H1 (cell line): ENCODE results near the gene DNM1L. TPM values are rescaled to one million over a fixed set of nuclear protein-coding genes. Genes with fewer than 3 reads are reported as not detected.

Experiments
- CTCF ChIA-PET: fragments of 300-600 bp; sonication (Branson Sonifier 250); formaldehyde crosslinking; loops from one replicate; lab custom pipeline; 2021; ENCODE audit not compliant: partially characterized antibody; lab: Charles Lee
- POLR2A ChIA-PET: fragments of 300-600 bp; sonication (Branson Sonifier 250); formaldehyde crosslinking; loops from one replicate; lab custom pipeline; 2021; ENCODE audit warnings: inconsistent platforms; ENCODE audit not compliant: partially characterized antibody; lab: Charles Lee
- DNase-seq, 2 experiments: peaks; one replicate each; pipeline versions ENCODE4 v3.0.0 to v3.0.0-alpha.2; 2010 to 2022; ENCODE audit warnings: low spot score in 2 of 2, low read depth in 1 of 2, mixed read lengths in 1 of 2
- FAIRE-seq: peaks from 2 replicates; lab custom pipeline; 2011; peaks lifted over from hg19 to GRCh38; lab: Jason Lieb, UNC
- H2AFZ ChIP-seq: 2 replicates; pipeline ENCODE4 v1.8.1; 2012; ENCODE audit warnings: low read length, inconsistent platforms
- H2AK5ac ChIP-seq: 2 replicates; pipeline ENCODE4 v1.6.1; 2013; ENCODE audit warnings: low read depth, low read length
- H2BK120ac ChIP-seq: replicated peaks from 2 replicates; pipeline ENCODE3; 2013; ENCODE audit warnings: low read depth, low read length, inconsistent platforms
- H2BK12ac ChIP-seq: 2 replicates; pipeline ENCODE4 v1.6.1; 2013; ENCODE audit warnings: low read depth, low read length
- H2BK15ac ChIP-seq: 2 replicates; pipeline ENCODE4 v1.6.1; 2013; ENCODE audit warnings: low read length
- H2BK20ac ChIP-seq: 2 replicates; pipeline ENCODE4 v1.6.1; 2013; ENCODE audit warnings: low read length
- H2BK5ac ChIP-seq: 2 replicates; pipeline ENCODE4 v1.6.1; 2013; ENCODE audit warnings: low read depth, low read length
- H3K14ac ChIP-seq: 2 replicates; pipeline ENCODE4 v1.6.1; 2013; ENCODE audit warnings: inconsistent platforms; ENCODE audit not compliant: insufficient read length
- H3K18ac ChIP-seq: 2 replicates; pipeline ENCODE4 v1.6.1; 2013; ENCODE audit warnings: low read length; ENCODE audit errors: extremely low read depth
- H3K23ac ChIP-seq: 2 replicates; pipeline ENCODE4 v1.6.1; 2013; ENCODE audit warnings: inconsistent platforms; ENCODE audit not compliant: insufficient read length
- H3K23me2 ChIP-seq: 2 replicates; pipeline ENCODE4 v1.6.1; 2013; ENCODE audit warnings: low read depth, low read length
- H3K27ac ChIP-seq: 2 replicates; pipeline ENCODE4 v1.6.1; 2011; ENCODE audit warnings: low read depth, low read length, inconsistent platforms
- H3K27me3 ChIP-seq, 4 experiments: replicated peaks in 1 of 4; 1 replicate in 1 of 4; 2 replicates in 3 of 4; pipeline versions ENCODE4 v1.6.1 to v1.8.1; 2011 to 2013; ENCODE audit warnings: low read length in 3 of 4, mild to moderate bottlenecking in 3 of 4, inconsistent platforms in 2 of 4, mixed read lengths in 2 of 4, moderate library complexity in 1 of 4; ENCODE audit not compliant: control insufficient read depth in 3 of 4, insufficient read depth in 3 of 4; ENCODE audit errors: extremely low read depth in 1 of 4
- H3K36me3 ChIP-seq, 4 experiments: 2 replicates each; pipeline versions ENCODE4 v1.6.1 to v1.8.1; 2011 to 2013; ENCODE audit warnings: mild to moderate bottlenecking in 4 of 4, low read length in 3 of 4, moderate library complexity in 2 of 4, control low read depth in 1 of 4, inconsistent platforms in 1 of 4; ENCODE audit not compliant: insufficient read depth in 4 of 4, control insufficient read depth in 2 of 4
- H3K4ac ChIP-seq: replicated peaks from 2 replicates; pipeline ENCODE3; 2013; ENCODE audit warnings: low read length, low read depth, mixed read lengths, inconsistent platforms; ENCODE audit not compliant: insufficient read length
- H3K4me1 ChIP-seq, 4 experiments: replicated peaks in 1 of 4; 1 replicate in 1 of 4; 2 replicates in 3 of 4; pipeline versions ENCODE4 v1.6.1 to v1.8.1; 2011 to 2013; ENCODE audit warnings: low read length in 3 of 4, inconsistent platforms in 2 of 4, mixed read lengths in 1 of 4; ENCODE audit not compliant: insufficient read depth in 4 of 4, control insufficient read depth in 3 of 4
- H3K4me2 ChIP-seq, 2 experiments: 2 replicates each; pipeline versions ENCODE4 v1.6.1 to v1.8.1; 2011 to 2013; ENCODE audit warnings: low read depth in 2 of 2, low read length in 2 of 2, control low read depth in 1 of 2, inconsistent platforms in 1 of 2, mild to moderate bottlenecking in 1 of 2; ENCODE audit not compliant: insufficient read depth in 1 of 2
- H3K4me3 ChIP-seq, 4 experiments: fragments of 200-600, 300-600 bp in 1 of 4; sonication (generic), shearing (Covaris generic), sonication (Bioruptor Twin) in 1 of 4; 2 replicates each; pipeline versions ENCODE4 v1.5.1 to v1.8.1; 2011 to 2016; ENCODE audit warnings: low read length in 4 of 4, low read depth in 3 of 4, control low read depth in 2 of 4, inconsistent platforms in 2 of 4, mild to moderate bottlenecking in 2 of 4, mixed read lengths in 1 of 4, moderate library complexity in 1 of 4; ENCODE audit not compliant: insufficient read depth in 2 of 4; ENCODE audit errors: extremely low read depth in 1 of 4
- H3K56ac ChIP-seq: replicated peaks from 2 replicates; pipeline ENCODE3; 2013; ENCODE audit warnings: low read depth, mild to moderate bottlenecking, mixed read lengths, low read length, inconsistent platforms; ENCODE audit not compliant: insufficient read length
- H3K79me1 ChIP-seq: 2 replicates; pipeline ENCODE4 v1.6.1; 2013; ENCODE audit warnings: low read depth, low read length, control low read depth
- H3K79me2 ChIP-seq, 2 experiments: 2 replicates each; pipeline versions ENCODE4 v1.6.1 to v1.8.1; 2012 to 2013; ENCODE audit warnings: low read length in 2 of 2, mild to moderate bottlenecking in 2 of 2, inconsistent platforms in 1 of 2; ENCODE audit not compliant: insufficient read depth in 2 of 2, control insufficient read depth in 1 of 2
- H3K9ac ChIP-seq, 4 experiments: replicated peaks in 1 of 4; 1 replicate in 1 of 4; 2 replicates in 3 of 4; pipeline versions ENCODE4 v1.6.1 to v1.8.1; 2011 to 2013; ENCODE audit warnings: low read depth in 3 of 4, low read length in 3 of 4, control low read depth in 2 of 4, mild to moderate bottlenecking in 2 of 4, moderate library complexity in 2 of 4, inconsistent platforms in 1 of 4; ENCODE audit errors: extremely low read depth in 1 of 4
- H3K9me3 ChIP-seq, 2 experiments: 2 replicates each; pipeline versions ENCODE4 v1.6.1 to v1.8.1; 2012 to 2013; ENCODE audit warnings: mild to moderate bottlenecking in 2 of 2, moderate library complexity in 2 of 2, control low read depth in 1 of 2, inconsistent platforms in 1 of 2, low read depth in 1 of 2, low read length in 1 of 2, mixed read lengths in 1 of 2; ENCODE audit not compliant: insufficient read depth in 2 of 2
- H4K20me1 ChIP-seq, 2 experiments: replicated peaks in 1 of 2; 2 replicates each; pipeline versions ENCODE3 to v1.8.1; 2011 to 2013; ENCODE audit warnings: inconsistent platforms in 2 of 2, low read length in 2 of 2, mild to moderate bottlenecking in 1 of 2; ENCODE audit not compliant: insufficient read depth in 2 of 2, control insufficient read depth in 1 of 2
- H4K5ac ChIP-seq: 2 replicates; pipeline ENCODE4 v1.6.1; 2013; ENCODE audit warnings: low read length, low read depth, mixed read lengths, inconsistent platforms; ENCODE audit not compliant: insufficient read length
- H4K8ac ChIP-seq: 2 replicates; pipeline ENCODE4 v1.8.0; 2013; ENCODE audit warnings: mild to moderate bottlenecking, moderate library complexity, low read length, inconsistent platforms; ENCODE audit not compliant: insufficient read depth; ENCODE audit errors: extremely low read depth
- H4K91ac ChIP-seq: replicated peaks from 2 replicates; pipeline ENCODE3; 2013; ENCODE audit warnings: low read length, mixed read lengths, inconsistent platforms; ENCODE audit not compliant: insufficient read length
- BCL11A ChIP-seq, 2 experiments: IDR thresholded peaks; one replicate each; pipeline ENCODE4 v1.6.1; 2011; ENCODE audit warnings: low read depth in 2 of 2, low read length in 2 of 2, mild to moderate bottlenecking in 2 of 2
- CBX5 ChIP-seq: fragments of 300-800, 300-1000 bp; sonication (generic); IDR thresholded peaks from 2 replicates; pipeline ENCODE4 v1.7.1; 2016; ENCODE audit warnings: antibody characterized with exemption, low read length, low read depth
- EZH2 ChIP-seq: fragments of 200-600 bp; sonication (generic); IDR thresholded peaks from 2 replicates; pipeline ENCODE4 v1.7.1; 2012; ENCODE audit warnings: low read depth, mild to moderate bottlenecking, moderate library complexity, low read length, inconsistent platforms; ENCODE audit not compliant: severe bottlenecking
- HDAC2 ChIP-seq, 2 experiments: fragments of 300-600 bp in 1 of 2; sonication (generic) in 1 of 2; IDR thresholded peaks; 2 replicates each; pipeline ENCODE4 v1.6.1; 2011 to 2012; ENCODE audit warnings: low read depth in 2 of 2, low read length in 2 of 2, mild to moderate bottlenecking in 2 of 2, moderate library complexity in 2 of 2, borderline replicate concordance in 1 of 2, inconsistent platforms in 1 of 2
- JUN ChIP-seq: IDR thresholded peaks from 2 replicates; pipeline ENCODE4 v1.6.1; 2011; ENCODE audit warnings: low read depth, mild to moderate bottlenecking, improper control_type of control experiment, low read length
- KDM4A ChIP-seq: IDR thresholded peaks from one replicate; pipeline ENCODE4 v1.7.1; 2012; ENCODE audit warnings: low read depth, mild to moderate bottlenecking, moderate library complexity, low read length, inconsistent platforms; ENCODE audit not compliant: severe bottlenecking
- RAD21 ChIP-seq, 2 experiments: IDR thresholded peaks in 1 of 2; conservative IDR thresholded peaks in 1 of 2; 2 replicates each; pipeline ENCODE4 v1.6.1; 2011; ENCODE audit warnings: low read depth in 2 of 2, low read length in 2 of 2, improper control_type of control experiment in 1 of 2, inconsistent platforms in 1 of 2, mild to moderate bottlenecking in 1 of 2, moderate library complexity in 1 of 2
- RBBP5 ChIP-seq: IDR thresholded peaks from 2 replicates; pipeline ENCODE4 v1.7.1; 2012; ENCODE audit warnings: low read depth, mild to moderate bottlenecking, inconsistent platforms, low read length, moderate library complexity, borderline replicate concordance
- RFX5 ChIP-seq: IDR thresholded peaks from 2 replicates; pipeline ENCODE4 v1.6.1; 2011; ENCODE audit warnings: low read depth, low read length, improper control_type of control experiment, borderline replicate concordance
- SRF ChIP-seq: IDR thresholded peaks from 2 replicates; pipeline ENCODE4 v1.6.1; 2011; ENCODE audit warnings: mild to moderate bottlenecking, low read depth, low read length, moderate library complexity
- TAF7 ChIP-seq: optimal IDR thresholded peaks from 2 replicates; pipeline ENCODE3; 2011; ENCODE audit warnings: low read depth, mild to moderate bottlenecking, inconsistent platforms, low read length, moderate library complexity, borderline replicate concordance
- WGBS, 2 experiments: shearing (Covaris generic) in 1 of 2; methylation state at CpG; one replicate each; pipeline versions ENCODE4 v1.1.6 to v1.1.7; 2013 to 2015; ENCODE audit warnings: low lambda C conversion rate in 2 of 2, mixed read lengths in 2 of 2, inconsistent platforms in 1 of 2, low coverage in 1 of 2, missing lambda C conversion rate in 1 of 2; ENCODE audit not compliant: insufficient replicate concordance in 2 of 2, insufficient coverage in 1 of 2, insufficient read length in 1 of 2; ENCODE audit errors: extremely low coverage in 1 of 2, missing lambda C conversion rate in 1 of 2; 5-methylcytosine and 5-hydroxymethylcytosine counted together
- polyA plus RNA-seq, 7 experiments: library from polyadenylated mRNA; depleted of rRNA in 3 of 7; stranded (reverse) in 5 of 7; unstranded in 2 of 7; fragments of >200 nt in 5 of 7; fragments of 200-250 nt in 2 of 7; gene quantifications; 1 replicate in 5 of 7; 2 replicates in 1 of 7; 4 replicates in 1 of 7; pipeline versions ENCODE4 v1.2.1 to v1.2.3, GENCODE V29; 2011 to 2013; ENCODE audit warnings: missing spikeins in 2 of 7, mixed read lengths in 2 of 7
- total RNA-seq: library from RNA; stranded (reverse); fragmentation: NEBNext Ultra II Directional; extraction: Animal tissue kit (Norgen Biotek cat#: 25700); gene quantifications from 2 replicates; pipeline ENCODE4 v1.2.1, GENCODE V29; 2021
- TF ChIP-seq, protein P1 (sequence below): IDR thresholded peaks from 2 replicates; pipeline ENCODE4 v1.6.1; 2012; ENCODE audit warnings: inconsistent platforms

The DNM1L gene
- total and polyA plus RNA-seq, 2 of the 8 experiments (the other 6 are each of a cell fraction or from before 2014, with no cell fraction given): 23.7 to 93.9 TPM

DNA sequence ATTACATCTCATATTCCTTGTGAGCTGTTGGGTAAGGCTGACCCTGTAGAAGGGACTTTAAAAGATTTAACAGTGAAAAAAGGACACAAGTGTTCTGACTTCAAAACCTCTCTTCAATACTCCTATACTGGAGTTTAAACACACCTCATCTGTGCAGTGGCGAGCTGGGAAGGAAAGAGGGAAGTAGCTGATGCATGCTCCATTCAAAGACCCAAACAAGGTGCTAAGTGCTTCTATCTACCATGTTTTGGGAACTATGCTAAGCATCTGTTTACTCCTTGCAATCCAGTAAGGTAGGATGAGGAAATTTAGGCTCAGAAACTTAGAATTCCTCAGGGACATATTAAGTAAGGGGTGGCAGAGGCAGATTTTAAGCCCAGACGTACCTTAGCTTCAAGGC lies 16.4 kb upstream of the DNM1L start:
- Histone ChIP-seq H3K9ac (no peak overlapping the region), H2BK15ac (no peak overlapping the region), H2BK5ac (no peak overlapping the region), H2BK12ac (no peak overlapping the region), H2AFZ (0 out of 2 replicates have a peak overlapping the region, but pooled peaks have one; percentile 59), H2BK20ac (no peak overlapping the region), H4K8ac (no peak overlapping the region), H4K91ac (no peak overlapping the region), H3K4me1 (peaks cover 0 to 3% (median under 1%) of the 10 kb centered on the region in 4 experiments; a peak in 3 of 7 replicates), H3K27ac (no peak overlapping the region), H3K36me3 (no peaks in the 10 kb centered on the region), H3K4me3 (no peak overlapping the region), H3K4ac (no peak overlapping the region), H4K5ac (no peak overlapping the region), H2AK5ac (no peak overlapping the region), H3K14ac (no peak overlapping the region), H3K23me2 (no peaks in the 10 kb centered on the region; the same call in 1 of the 2 replicates), H3K9me3 (no peaks in the 10 kb centered on the region), H3K79me2 (no peaks in the 10 kb centered on the region), H3K27me3 (0 out of 7 replicates have a peak, but pooled peaks cover 0 to 1% (median 0%) of the 10 kb centered on the region in 4 experiments), H3K18ac (no peak overlapping the region), H4K20me1 (no peaks in the 10 kb centered on the region), H3K56ac (no peak overlapping the region), H2BK120ac (no peak overlapping the region), H3K4me2 (no peak overlapping the region), H3K23ac (no peak overlapping the region), H3K79me1 (no peaks in the 10 kb centered on the region)
- no peak for FAIRE-seq
- ChIA-PET CTCF (interaction anchor here (0.5 to 3.5 kb wide), 2 partner anchors 9 to 1009 kb away, joined by 3 to 18 read pairs; no protein-coding TSS in a partner anchor), POLR2A (interaction anchor here (1.2 kb wide), 1 partner anchor 235 kb away, joined by 3 read pairs; no protein-coding TSS in a partner anchor)
- 93% methylated on average over 2 of the region's 2 CpGs; no CpG with 5 or more reads in 1 of the 2 experiments for WGBS, 2 experiments
- no peak for DNase-seq
- TF ChIP-seq KDM4A (no peak), TAF7 (no peak), RBBP5 (no peak), CBX5 (no peak), EZH2 (no peak), JUN (no peak), RFX5 (no peak), SRF (no peak), RAD21 (IDR thresholded peaks at IDR 0.05 in 1 of 2, conservative IDR thresholded peaks at IDR 0.05 in 1 of 2; ENCODE audit: low read depth in 2 of 2, low read length in 2 of 2) (no peak), HDAC2 (IDR thresholded peaks at IDR 0.05; ENCODE audit: borderline replicate concordance in 1 of 2, low read depth in 2 of 2, low read length in 2 of 2) (no peak), BCL11A (IDR thresholded peaks at IDR 0.05; ENCODE audit: low read depth in 2 of 2, low read length in 2 of 2) (no peak)
- TF ChIP-seq, protein P1, sequence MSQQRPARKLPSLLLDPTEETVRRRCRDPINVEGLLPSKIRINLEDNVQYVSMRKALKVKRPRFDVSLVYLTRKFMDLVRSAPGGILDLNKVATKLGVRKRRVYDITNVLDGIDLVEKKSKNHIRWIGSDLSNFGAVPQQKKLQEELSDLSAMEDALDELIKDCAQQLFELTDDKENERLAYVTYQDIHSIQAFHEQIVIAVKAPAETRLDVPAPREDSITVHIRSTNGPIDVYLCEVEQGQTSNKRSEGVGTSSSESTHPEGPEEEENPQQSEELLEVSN: no peak
